HEK293 (cell line): ENCODE data around the gene ADCK2.
"Not testable (repeated sequence)": the region's sequence is repeated elsewhere in the genome, so short reads cannot be mapped to it uniquely, and the experiment has no call there.

Source experiments
- CTCF ChIA-PET: fragments of 350-600 bp; formaldehyde crosslinking; extraction: SDS; loops from one replicate; lab custom pipeline; 2021; ENCODE audit warnings: antibody characterized with exemption; lab: Yijun Ruan, JAX
- POLR2A ChIA-PET: fragments of 300-600 bp; formaldehyde crosslinking; extraction: SDS; loops from one replicate; lab custom pipeline; 2020; ENCODE audit warnings: antibody characterized with exemption, inconsistent platforms; lab: Yijun Ruan, JAX
- H3K27ac ChIP-seq: fragments of 200-500 bp; sonication (Bioruptor generic); 2 replicates; pipeline ENCODE4 v1.5.1; 2014; ENCODE audit warnings: low read depth, low read length, control low read depth, inconsistent platforms; ENCODE audit errors: extremely low read depth
- H3K36me3 ChIP-seq, 2 experiments: fragments of 200-500 bp in 1 of 2; sonication (Bioruptor generic) in 1 of 2; 1 replicate in 1 of 2; 2 replicates in 1 of 2; pipeline ENCODE4 v1.5.1; 2014 to 2017; ENCODE audit warnings: inconsistent platforms in 2 of 2, low read length in 2 of 2; ENCODE audit not compliant: control insufficient read depth in 2 of 2, insufficient read depth in 1 of 2
- H3K4me1 ChIP-seq: fragments of 200-500 bp; sonication (Bioruptor generic); 2 replicates; pipeline ENCODE4 v1.5.1; 2014; ENCODE audit warnings: mild to moderate bottlenecking, low read length, inconsistent platforms; ENCODE audit not compliant: control insufficient read depth, insufficient read depth
- H3K4me3 ChIP-seq: 2 replicates; pipeline ENCODE4 v1.5.1; 2011; ENCODE audit warnings: low read depth, mild to moderate bottlenecking, control low read depth, low read length, moderate library complexity
- H3K9me3 ChIP-seq: fragments of 200-500 bp; sonication (Bioruptor generic); 2 replicates; pipeline ENCODE4 v1.5.1; 2014; ENCODE audit warnings: low read depth, low read length, inconsistent platforms; ENCODE audit not compliant: control insufficient read depth, insufficient read depth
- HOXA7 ChIP-seq: sonication (generic); formaldehyde crosslinking; IDR thresholded peaks from 2 replicates; pipeline ENCODE4 v1.8.1; 2022; ENCODE audit warnings: missing genetic modification reagents, borderline replicate concordance
- PRDM1 ChIP-seq: fragments of 450-650 bp; formaldehyde crosslinking; IDR thresholded peaks from 2 replicates; pipeline ENCODE4; 2016; ENCODE audit warnings: missing biosample characterization, missing genetic modification characterization
- SALL2 ChIP-seq: fragments of 450-650 bp; formaldehyde crosslinking; IDR thresholded peaks from 2 replicates; pipeline ENCODE4 v1.5.0; 2017; ENCODE audit warnings: missing biosample characterization, mild to moderate bottlenecking, missing genetic modification characterization, borderline replicate concordance
- TSHZ1 ChIP-seq: fragments of 450-650 bp; formaldehyde crosslinking; IDR thresholded peaks from 2 replicates; pipeline ENCODE4 v1.5.1; 2016; ENCODE audit warnings: missing biosample characterization, missing genetic modification characterization, borderline replicate concordance
- ZBTB6 ChIP-seq: fragments of 450-650 bp; formaldehyde crosslinking; IDR thresholded peaks from 2 replicates; pipeline ENCODE4 v1.5.1; 2017; ENCODE audit warnings: missing biosample characterization, missing genetic modification characterization
- ZNF114 ChIP-seq: fragments of 450-650 bp; formaldehyde crosslinking; IDR thresholded peaks from 2 replicates; pipeline ENCODE4 v1.5.0; 2017; ENCODE audit warnings: missing biosample characterization, missing genetic modification characterization
- ZNF121 ChIP-seq: fragments of 450-650 bp; formaldehyde crosslinking; IDR thresholded peaks from 2 replicates; pipeline ENCODE4 v1.5.1; 2016; ENCODE audit warnings: missing biosample characterization, missing genetic modification characterization
- ZNF157 ChIP-seq: fragments of 450-650 bp; formaldehyde crosslinking; IDR thresholded peaks from 2 replicates; pipeline ENCODE4 v1.5.1; 2016; ENCODE audit warnings: missing biosample characterization, missing genetic modification characterization
- ZNF174 ChIP-seq: fragments of 450-650 bp; formaldehyde crosslinking; IDR thresholded peaks from 2 replicates; pipeline ENCODE4 v1.5.0; 2017; ENCODE audit warnings: missing biosample characterization, mild to moderate bottlenecking, missing genetic modification characterization
- ZNF18 ChIP-seq: fragments of 450-650 bp; formaldehyde crosslinking; IDR thresholded peaks from 2 replicates; pipeline ENCODE4 v1.5.1; 2016; ENCODE audit warnings: missing biosample characterization, missing genetic modification characterization
- ZNF324 ChIP-seq: fragments of 450-650 bp; formaldehyde crosslinking; IDR thresholded peaks from 2 replicates; pipeline ENCODE4 v1.5.1; 2016; ENCODE audit warnings: missing biosample characterization, missing genetic modification characterization
- ZNF391 ChIP-seq: fragments of 450-650 bp; formaldehyde crosslinking; IDR thresholded peaks from 2 replicates; pipeline ENCODE4 v1.5.1; 2016; ENCODE audit warnings: low read depth, missing biosample characterization, missing genetic modification characterization, borderline replicate concordance
- ZNF473 ChIP-seq: fragments of 450-650 bp; formaldehyde crosslinking; IDR thresholded peaks from 2 replicates; pipeline ENCODE4 v1.5.1; 2017; ENCODE audit warnings: missing biosample characterization, missing genetic modification characterization
- ZNF501 ChIP-seq: fragments of 450-650 bp; formaldehyde crosslinking; IDR thresholded peaks from 2 replicates; pipeline ENCODE4 v1.5.1; 2016; ENCODE audit warnings: missing biosample characterization, missing genetic modification characterization
- ZNF510 ChIP-seq: fragments of 450-650 bp; formaldehyde crosslinking; IDR thresholded peaks from 2 replicates; pipeline ENCODE4 v1.5.1; 2018; ENCODE audit warnings: mild to moderate bottlenecking, missing genetic modification characterization, missing biosample characterization; ENCODE audit not compliant: insufficient replicate concordance
- ZNF544 ChIP-seq: fragments of 450-650 bp; formaldehyde crosslinking; IDR thresholded peaks from 2 replicates; pipeline ENCODE4 v1.5.0; 2017; ENCODE audit warnings: missing biosample characterization, missing genetic modification characterization
- ZNF548 ChIP-seq: fragments of 450-650 bp; formaldehyde crosslinking; IDR thresholded peaks from 2 replicates; pipeline ENCODE4 v1.5.1; 2016; ENCODE audit warnings: missing biosample characterization, missing genetic modification characterization
- ZNF558 ChIP-seq: fragments of 450-650 bp; formaldehyde crosslinking; IDR thresholded peaks from 2 replicates; pipeline ENCODE4 v1.5.1; 2016; ENCODE audit warnings: missing biosample characterization, missing genetic modification characterization
- ZNF626 ChIP-seq: fragments of 450-650 bp; sonication (Bioruptor Pico); formaldehyde crosslinking; IDR thresholded peaks from 2 replicates; pipeline ENCODE4 v1.5.1; 2018; ENCODE audit warnings: missing biosample characterization, missing genetic modification characterization, inconsistent platforms
- ZNF639 ChIP-seq: fragments of 450-650 bp; formaldehyde crosslinking; IDR thresholded peaks from 2 replicates; pipeline ENCODE4 v1.5.1; 2016; ENCODE audit warnings: missing biosample characterization, missing genetic modification characterization
- ZNF670 ChIP-seq: fragments of 450-650 bp; formaldehyde crosslinking; IDR thresholded peaks from 2 replicates; pipeline ENCODE4 v1.5.1; 2016; ENCODE audit warnings: missing biosample characterization, missing genetic modification characterization, low read depth

ADCK2 gene

GRCh38 chr7:140676306-140676705 lies 3.6 kb downstream of the ADCK2 start:
- H3K9me3 ChIP-seq, result no peaks in the 10 kb centered on the region
- TF ChIP-seq ZNF324 (tag by site-specific recombination) (no peak), ZNF473 (tag by site-specific recombination) (no peak), ZNF510 (tag by site-specific recombination) (no peak), ZNF670 (tag by site-specific recombination) (no peak), ZNF18 (tag by site-specific recombination) (no peak), ZNF114 (tag by site-specific recombination) (no peak), ZNF157 (tag by site-specific recombination) (no peak), ZBTB6 (no peak), PRDM1 (no peak), ZNF391 (no peak), ZNF558 (no peak), ZNF544 (no peak), ZNF626 (tag by site-specific recombination) (no peak), HOXA7 (CRISPR knock-in tag) (no peak), SALL2 (tag by site-specific recombination) (no peak), ZNF548 (tag by site-specific recombination) (no peak)
- ChIA-PET CTCF (interaction anchor here (1.0 to 1.7 kb wide), 4 partner anchors 16 to 338 kb away, joined by 3 to 6 read pairs (median 5); partner anchors contain the start of gene MRPS33), POLR2A (no interaction called here)
- no peaks in the 10 kb centered on the region for H3K4me1 ChIP-seq
- H3K27ac ChIP-seq, result no peak overlapping the region
- H3K4me3 ChIP-seq, result no peak overlapping the region
- H3K36me3 ChIP-seq, result peaks cover 0 to 60% of the 10 kb centered on the region in 2 experiments; a peak in 2 of 3 replicates

- CTCF ChIA-PET, result interaction anchor here (0.6 to 1.6 kb wide), 3 partner anchors 16 to 1310 kb away, joined by 3 to 6 read pairs (median 5); no protein-coding TSS in a partner anchor
Measured at GRCh38 chr7:140676956-140677355, 4.2 kb downstream of the ADCK2 start.

GRCh38 chr7:140677496-140677895 lies 4.8 kb downstream of the ADCK2 start:
- no peak overlapping the region for H3K27ac ChIP-seq
- no peak overlapping the region for H3K4me3 ChIP-seq
- peaks cover 9 to 71% of the 10 kb centered on the region in 2 experiments; a peak in 2 of 3 replicates for H3K36me3 ChIP-seq
- no peaks in the 10 kb centered on the region for H3K4me1 ChIP-seq
- ChIA-PET CTCF (interaction anchor here (0.6 to 0.7 kb wide), 2 partner anchors 1004 to 1310 kb away, joined by 3 to 6 read pairs; no protein-coding TSS in a partner anchor), POLR2A (no interaction called here)
- TF ChIP-seq ZNF639 (tag by site-specific recombination) (no peak), ZNF501 (tag by site-specific recombination) (no peak), TSHZ1 (tag by site-specific recombination) (no peak), ZNF174 (tag by site-specific recombination) (no peak)
- H3K9me3 ChIP-seq, result no peaks in the 10 kb centered on the region

More at GRCh38 chr7:140676956-140677355, 4.2 kb downstream of the ADCK2 start:
- H3K9me3 ChIP-seq, H3K4me3 ChIP-seq, H3K27ac ChIP-seq, POLR2A ChIA-PET, H3K4me1 ChIP-seq: not testable (repeated sequence)
- TF ChIP-seq ZNF121 (tag by site-specific recombination), result 0 out of 2 replicates have a peak, but pooled peaks have one; percentile 44
- peaks cover 4 to 66% of the 10 kb centered on the region in 2 experiments; a peak in 2 of 3 replicates for H3K36me3 ChIP-seq
